ENCODE results near the gene TMEM209.

The TMEM209 gene

DNA sequence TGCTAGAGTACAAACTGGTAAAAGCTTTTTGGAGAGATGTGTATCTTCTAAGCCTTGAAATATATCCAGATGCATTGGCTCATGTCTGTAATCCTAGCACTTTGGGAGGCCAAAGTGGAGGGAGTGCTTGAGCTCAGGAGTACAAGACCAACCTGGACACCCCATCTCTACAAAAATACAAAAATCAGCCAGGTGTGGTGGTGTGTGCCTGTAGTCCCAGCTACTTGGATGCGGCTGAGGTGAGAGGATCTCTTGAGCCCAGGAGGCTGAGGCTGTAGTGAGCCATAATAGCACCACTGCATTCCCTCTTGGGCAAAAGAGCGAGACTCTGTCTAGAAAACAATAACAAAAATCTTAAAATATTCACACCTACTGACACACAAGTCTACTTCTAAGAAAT lies 25.6 kb downstream of the TMEM209 start (continued):
- TF ChIP-seq SCRT2 (tag by site-specific recombination; IDR thresholded peaks at IDR 0.05) (no peak), ZNF624 (tag by site-specific recombination; IDR thresholded peaks at IDR 0.05) (no peak), ZNF37A (tag by site-specific recombination; IDR thresholded peaks at IDR 0.05) (no peak)

- Histone ChIP-seq H3K4me1 (ENCODE audit: control insufficient read depth, insufficient read depth, low read length) (no peaks in the 10 kb centered on the region), H3K27ac (ENCODE audit: extremely low read depth, low read depth, low read length) (no peak overlapping the region), H3K36me3 (ENCODE audit: control insufficient read depth in 2 of 2, insufficient read depth in 1 of 2, low read length in 2 of 2) (peaks cover 43 to 60% of the 10 kb centered on the region in 2 experiments), H3K9me3 (ENCODE audit: control insufficient read depth, insufficient read depth, low read depth, low read length) (no peaks in the 10 kb centered on the region), H3K4me3 (ENCODE audit: low read depth, low read length) (no peak overlapping the region)
- ChIA-PET CTCF (no interaction called here), POLR2A (no interaction called here)
- TF ChIP-seq ZNF335 (tag by site-specific recombination; conservative IDR thresholded peaks at IDR 0.05) (no peak), ZBTB8A (tag by site-specific recombination; IDR thresholded peaks at IDR 0.05) (no peak), ZNF140 (tag by site-specific recombination; IDR thresholded peaks at IDR 0.05) (no peak), ZNF670 (tag by site-specific recombination; IDR thresholded peaks at IDR 0.05; ENCODE audit: low read depth) (no peak), ZNF354C (tag by site-specific recombination; IDR thresholded peaks at IDR 0.05; ENCODE audit: borderline replicate concordance, low read depth) (no peak), ZNF530 (tag by site-specific recombination; IDR thresholded peaks at IDR 0.05; ENCODE audit: low read depth) (no peak), ZNF311 (tag by site-specific recombination; IDR thresholded peaks at IDR 0.05; ENCODE audit: borderline replicate concordance) (no peak), YY2 (tag by site-specific recombination; IDR thresholded peaks at IDR 0.05) (no peak), BCL11A (tag by site-specific recombination; IDR thresholded peaks at IDR 0.05; ENCODE audit: low read depth) (no peak), ZIC2 (tag by site-specific recombination; IDR thresholded peaks at IDR 0.05) (no peak), ZNF558 (tag by site-specific recombination; IDR thresholded peaks at IDR 0.05) (no peak), ZNF274 (IDR thresholded peaks at IDR 0.05; ENCODE audit: low read length) (no peak), ZNF274 (tag by site-specific recombination; IDR thresholded peaks at IDR 0.05; ENCODE audit: borderline replicate concordance) (no peak)
- TF ChIP-seq, protein P1, sequence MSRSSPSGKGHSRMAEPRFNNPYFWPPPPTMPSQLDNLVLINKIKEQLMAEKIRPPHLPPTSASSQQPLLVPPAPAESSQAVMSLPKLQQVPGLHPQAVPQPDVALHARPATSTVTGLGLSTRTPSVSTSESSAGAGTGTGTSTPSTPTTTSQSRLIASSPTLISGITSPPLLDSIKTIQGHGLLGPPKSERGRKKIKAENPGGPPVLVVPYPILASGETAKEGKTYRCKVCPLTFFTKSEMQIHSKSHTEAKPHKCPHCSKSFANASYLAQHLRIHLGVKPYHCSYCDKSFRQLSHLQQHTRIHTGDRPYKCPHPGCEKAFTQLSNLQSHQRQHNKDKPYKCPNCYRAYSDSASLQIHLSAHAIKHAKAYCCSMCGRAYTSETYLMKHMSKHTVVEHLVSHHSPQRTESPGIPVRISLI (tag by site-specific recombination; IDR thresholded peaks at IDR 0.05) = no peak
- TF ChIP-seq, protein P2, sequence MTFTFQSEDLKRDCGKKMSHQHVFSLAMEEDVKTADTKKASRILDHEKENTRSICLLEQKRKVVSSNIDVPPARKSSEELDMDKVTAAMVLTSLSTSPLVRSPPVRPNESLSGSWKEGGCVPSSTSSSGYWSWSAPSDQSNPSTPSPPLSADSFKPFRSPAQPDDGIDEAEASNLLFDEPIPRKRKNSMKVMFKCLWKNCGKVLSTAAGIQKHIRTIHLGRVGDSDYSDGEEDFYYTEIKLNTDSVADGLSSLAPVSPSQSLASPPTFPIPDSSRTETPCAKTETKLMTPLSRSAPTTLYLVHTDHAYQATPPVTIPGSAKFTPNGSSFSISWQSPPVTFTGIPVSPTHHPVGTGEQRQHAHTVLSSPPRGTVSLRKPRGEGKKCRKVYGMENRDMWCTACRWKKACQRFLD (tag by site-specific recombination; IDR thresholded peaks at IDR 0.05) = no peak
- TF ChIP-seq, protein P3, sequence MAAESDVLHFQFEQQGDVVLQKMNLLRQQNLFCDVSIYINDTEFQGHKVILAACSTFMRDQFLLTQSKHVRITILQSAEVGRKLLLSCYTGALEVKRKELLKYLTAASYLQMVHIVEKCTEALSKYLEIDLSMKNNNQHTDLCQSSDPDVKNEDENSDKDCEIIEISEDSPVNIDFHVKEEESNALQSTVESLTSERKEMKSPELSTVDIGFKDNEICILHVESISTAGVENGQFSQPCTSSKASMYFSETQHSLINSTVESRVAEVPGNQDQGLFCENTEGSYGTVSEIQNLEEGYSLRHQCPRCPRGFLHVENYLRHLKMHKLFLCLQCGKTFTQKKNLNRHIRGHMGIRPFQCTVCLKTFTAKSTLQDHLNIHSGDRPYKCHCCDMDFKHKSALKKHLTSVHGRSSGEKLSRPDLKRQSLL (tag by site-specific recombination; IDR thresholded peaks at IDR 0.05) = no peak
Observed at GRCh38 chr7:130178251-130178650, 27.0 kb downstream of the TMEM209 start.

DNA sequence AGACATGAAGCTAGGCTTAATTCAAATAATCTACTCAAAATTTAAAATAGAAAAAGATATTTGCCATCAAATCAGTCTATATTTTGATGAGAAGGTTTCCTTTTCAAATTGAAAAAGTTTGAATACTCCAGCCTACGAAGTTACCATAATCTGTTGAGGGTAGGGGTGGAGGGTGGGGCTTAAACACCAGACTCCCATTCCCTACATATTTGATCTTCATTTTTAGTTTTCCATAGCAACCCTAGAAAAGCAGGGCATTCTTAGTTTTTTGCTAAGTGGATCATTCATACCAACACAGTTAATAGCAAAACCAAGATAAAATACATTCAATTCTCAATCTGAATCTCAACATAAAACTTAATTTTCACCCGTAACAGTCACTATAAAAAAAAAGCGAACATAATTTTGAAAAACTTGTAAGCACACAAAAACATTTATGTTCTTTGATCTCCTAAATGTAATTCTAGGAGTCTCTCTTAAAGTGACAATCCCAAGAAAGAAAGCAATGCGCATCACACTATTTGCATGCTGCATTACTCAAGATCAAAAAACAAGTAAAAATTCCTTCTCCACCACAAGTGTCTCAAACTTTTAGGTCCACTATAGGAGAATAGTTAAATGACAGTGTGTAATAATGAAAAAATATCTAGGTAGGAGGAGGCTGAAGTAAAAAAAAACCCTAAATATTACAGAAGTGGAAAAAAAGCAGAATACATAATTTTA lies 30.8 kb downstream of the TMEM209 start:
- Histone ChIP-seq H3K36me3 (ENCODE audit: control insufficient read depth in 2 of 2, insufficient read depth in 1 of 2, low read length in 2 of 2) (peaks cover 56 to 57% of the 10 kb centered on the region in 2 experiments), H3K4me1 (ENCODE audit: control insufficient read depth, insufficient read depth, low read length) (no peaks in the 10 kb centered on the region), H3K9me3 (ENCODE audit: control insufficient read depth, insufficient read depth, low read depth, low read length) (no peaks in the 10 kb centered on the region), H3K27ac (ENCODE audit: extremely low read depth, low read depth, low read length) (no peak overlapping the region), H3K4me3 (ENCODE audit: low read depth, low read length) (no peak overlapping the region)
- POLR2A ChIA-PET = no interaction called here
- TF ChIP-seq ZNF585B (tag by site-specific recombination; IDR thresholded peaks at IDR 0.05) = no peak
- TF ChIP-seq ZBTB1 (tag by site-specific recombination; IDR thresholded peaks at IDR 0.05) = no peak
- no peak for TF ChIP-seq ZNF658 (tag by site-specific recombination; IDR thresholded peaks at IDR 0.05)
- CTCF ChIA-PET = no interaction called here
